ENCODE data around the gene PLCB1.

DNA sequence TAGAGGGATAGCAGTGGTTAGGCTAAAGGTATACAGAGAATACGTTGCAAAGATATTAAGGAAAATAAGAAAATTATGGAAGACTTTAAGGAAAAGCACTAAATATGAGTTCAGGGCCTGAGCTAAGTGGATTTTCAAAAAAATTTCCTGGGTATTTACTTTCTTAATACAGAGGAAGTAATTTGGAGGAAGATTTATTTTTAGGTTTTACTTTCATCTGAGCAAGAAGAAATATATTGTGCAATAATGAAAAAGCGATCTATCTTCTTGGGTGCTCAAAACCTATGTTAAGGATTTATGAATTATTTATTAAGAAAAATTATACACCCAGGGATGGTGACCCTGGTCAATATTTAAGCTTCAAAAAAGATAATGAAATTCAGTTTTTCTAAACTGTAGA is 224.7 kb downstream of the PLCB1 start:
- no peak for TF ChIP-seq CTCF (conservative IDR thresholded peaks at IDR 0.05; ENCODE audit: low read depth, low read length)
- TF ChIP-seq EZH2 (IDR thresholded peaks at IDR 0.05; ENCODE audit: borderline replicate concordance, low read depth, low read length, poor library complexity, severe bottlenecking) = no peak
